Gastroesophageal sphincter (tissue), 4 donors: ENCODE measurements around the gene GATAD1. TPM values are rescaled to one million over a fixed set of nuclear protein-coding genes. Genes with fewer than 3 reads are reported as not detected.
"Not testable (repeated sequence)": the region's sequence is repeated elsewhere in the genome, so short reads cannot be mapped to it uniquely, and the experiment has no call there.

Source experiments
- ATAC-seq: fragments of 150-250 bp; one replicate; pipeline ENCODE4 v1.9.1; 2016; ENCODE audit warnings: mild to moderate bottlenecking, moderate library complexity
- H3K27ac ChIP-seq, 4 donors: fragments of 200-600 bp; sonication (generic) in 3 of 4; 1 replicate in 3 of 4; 2 replicates in 1 of 4; pipeline ENCODE4 v1.5.1; 2016 to 2019
- H3K27me3 ChIP-seq: fragments of 200-600 bp; sonication (generic); one replicate; pipeline ENCODE4 v1.5.1; 2019
- H3K36me3 ChIP-seq, 2 donors: fragments of 200-600 bp; sonication (generic); one replicate each; pipeline ENCODE4 v1.5.1; 2019; ENCODE audit warnings: control low read depth in 1 of 2
- H3K4me1 ChIP-seq, 3 donors: fragments of 200-600 bp; sonication (generic); 1 replicate in 2 of 3; 2 replicates in 1 of 3; pipeline ENCODE4 v1.5.1; 2016 to 2019; ENCODE audit warnings: control low read depth in 2 of 3
- H3K4me3 ChIP-seq, 2 donors: fragments of 200-600 bp; sonication (generic); one replicate each; pipeline ENCODE4 v1.5.1; 2019; ENCODE audit warnings: mild to moderate bottlenecking in 1 of 2, moderate library complexity in 1 of 2
- H3K9me3 ChIP-seq, 3 donors: fragments of 200-600 bp; sonication (generic); one replicate each; pipeline ENCODE4 v1.5.1; 2017 to 2019; ENCODE audit warnings: control low read depth in 2 of 3
- CTCF ChIP-seq, 4 experiments: fragments of 200-600 bp in 2 of 4; fragments of 450-650 bp in 2 of 4; sonication (generic) in 1 of 4; IDR thresholded peaks; one replicate each; pipeline ENCODE4 v1.5.1; 2017 to 2019; ENCODE audit warnings: antibody characterized with exemption in 4 of 4, mild to moderate bottlenecking in 2 of 4, moderate library complexity in 2 of 4
- EP300 ChIP-seq: sonication (generic); formaldehyde crosslinking; IDR thresholded peaks from one replicate; pipeline ENCODE4 v1.6.1; 2017; ENCODE audit warnings: antibody characterized with exemption, mild to moderate bottlenecking
- POLR2A ChIP-seq, 2 donors: fragments of 450-650 bp; IDR thresholded peaks; one replicate each; pipeline ENCODE4 v1.6.1; 2017; ENCODE audit warnings: antibody characterized with exemption in 2 of 2, mild to moderate bottlenecking in 2 of 2, moderate library complexity in 1 of 2
- POLR2AphosphoS5 ChIP-seq: sonication (generic); formaldehyde crosslinking; IDR thresholded peaks from one replicate; pipeline ENCODE4 v1.6.1; 2017; ENCODE audit warnings: antibody characterized with exemption
- WGBS, 2 donors: methylation state at CpG; one replicate each; pipeline ENCODE4 v1.1.5; 2018; ENCODE audit warnings: low coverage in 1 of 2; 5-methylcytosine and 5-hydroxymethylcytosine counted together
- total RNA-seq, 4 donors: library from RNA; depleted of rRNA; stranded (reverse); fragments of >200 nt; gene quantifications; one replicate each; pipeline ENCODE4 v1.1.0, GENCODE V29; 2016

GATAD1 gene
- total RNA-seq, 4 donors from 2014 or later = 25.5 to 57.7 (median 32.2) TPM

GRCh38 chr7:92461027-92462003 lies 14.0 kb downstream of the GATAD1 start:
- Histone ChIP-seq H3K4me3 (no peak overlapping the region), H3K4me1 (no peaks in the 10 kb centered on the region), H3K27me3 (no peaks in the 10 kb centered on the region), H3K27ac (no peak overlapping the region), H3K9me3 (no peaks in the 10 kb centered on the region), H3K36me3 (peaks cover 2 to 64% of the 10 kb centered on the region in 2 donors)
- ATAC-seq = no peak
- 68 to 73% methylated on average over 6 to 8 of the region's 8 CpGs for WGBS, 2 donors
- TF ChIP-seq CTCF (IDR thresholded peaks at IDR 0.05) = peak in 2 of 4 experiments; percentile 8 to 46
- TF ChIP-seq POLR2A (IDR thresholded peaks at IDR 0.05) = no peak

DNA sequence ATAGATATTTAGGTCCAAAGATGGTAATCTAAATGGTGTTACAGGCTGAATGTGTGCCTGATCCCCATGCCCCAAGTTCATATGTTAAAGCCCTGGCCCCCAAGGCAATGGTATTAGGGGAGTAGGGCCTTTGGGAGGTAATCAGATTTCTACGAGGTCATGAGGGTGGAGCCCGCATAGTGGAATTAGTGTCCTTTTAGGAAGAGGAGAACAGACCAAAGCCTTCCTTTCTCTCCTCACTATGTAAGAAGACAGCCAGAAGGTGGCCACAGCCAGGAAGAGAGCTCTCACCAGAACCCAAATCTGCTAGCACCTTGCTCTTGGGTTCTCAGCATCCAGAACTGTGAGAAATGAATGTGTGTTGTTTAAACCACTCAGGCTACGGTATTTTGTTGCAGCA lies 15.3 kb downstream of the GATAD1 start:
- no peaks in the 10 kb centered on the region for H3K27me3 ChIP-seq
- ATAC-seq = no peak
- TF ChIP-seq POLR2A (IDR thresholded peaks at IDR 0.05) (no peak), CTCF (IDR thresholded peaks at IDR 0.05) (no peak), EP300 (no peak), POLR2AphosphoS5 (no peak)
- no peaks in the 10 kb centered on the region for H3K9me3 ChIP-seq
- H3K27ac ChIP-seq = no peak overlapping the region
- H3K36me3 ChIP-seq = peaks cover 0 to 64% of the 10 kb centered on the region in 2 donors
- H3K4me3 ChIP-seq = no peak overlapping the region
- 92 to 96% methylated on average over 3 of the region's 3 CpGs for WGBS, 2 donors
- H3K4me1 ChIP-seq = no peaks in the 10 kb centered on the region

DNA sequence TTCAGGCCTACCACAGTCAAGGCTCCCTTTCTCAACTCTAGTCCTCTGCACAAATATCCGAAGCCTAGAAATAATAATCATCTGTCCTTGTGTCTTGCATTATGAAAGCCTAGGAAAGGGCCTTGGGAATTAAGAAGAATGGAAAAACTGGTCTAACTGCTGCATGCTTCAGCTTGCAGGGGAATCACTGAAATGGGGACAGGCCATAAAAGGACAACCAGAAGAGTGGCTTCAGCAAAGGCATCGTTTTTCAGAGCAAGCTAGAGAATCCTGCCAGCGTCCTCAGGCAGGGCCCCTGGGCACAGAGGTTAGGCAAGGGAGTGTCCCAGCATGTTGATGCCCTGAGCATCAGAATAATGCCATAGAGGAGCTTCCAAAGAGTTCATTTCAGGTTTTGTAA lies 17.2 kb downstream of the GATAD1 start:
- no peaks in the 10 kb centered on the region for H3K27me3 ChIP-seq
- H3K4me1 ChIP-seq = no peaks in the 10 kb centered on the region
- no peak for ATAC-seq
- no peaks in the 10 kb centered on the region for H3K9me3 ChIP-seq
- H3K4me3 ChIP-seq = no peak overlapping the region
- WGBS, 2 donors = 47 to 72% methylated on average over 2 of the region's 3 CpGs
- H3K27ac ChIP-seq = no peak overlapping the region
- no peak for TF ChIP-seq POLR2A (IDR thresholded peaks at IDR 0.05)
- no peak for TF ChIP-seq POLR2AphosphoS5
- TF ChIP-seq CTCF (IDR thresholded peaks at IDR 0.05) = no peak
- TF ChIP-seq EP300 = no peak
- H3K36me3 ChIP-seq = peaks cover 0 to 56% of the 10 kb centered on the region in 2 donors

- no peaks in the 10 kb centered on the region for H3K4me1 ChIP-seq
- no peak for ATAC-seq
- H3K27me3 ChIP-seq = no peaks in the 10 kb centered on the region
- H3K9me3 ChIP-seq = no peaks in the 10 kb centered on the region
- H3K27ac ChIP-seq = no peak overlapping the region
- peaks cover 0 to 74% of the 10 kb centered on the region in 2 donors for H3K36me3 ChIP-seq
- H3K4me3 ChIP-seq = no peak overlapping the region
- 71 to 100% methylated on average over 1 to 2 of the region's 2 CpGs for WGBS, 2 donors
- TF ChIP-seq CTCF (IDR thresholded peaks at IDR 0.05) = no peak
- no peak for TF ChIP-seq POLR2AphosphoS5
- no peak for TF ChIP-seq EP300
- no peak for TF ChIP-seq POLR2A (IDR thresholded peaks at IDR 0.05)
These were observed 19.4 kb downstream of the GATAD1 start for GRCh38 chr7:92466682-92467081.

DNA sequence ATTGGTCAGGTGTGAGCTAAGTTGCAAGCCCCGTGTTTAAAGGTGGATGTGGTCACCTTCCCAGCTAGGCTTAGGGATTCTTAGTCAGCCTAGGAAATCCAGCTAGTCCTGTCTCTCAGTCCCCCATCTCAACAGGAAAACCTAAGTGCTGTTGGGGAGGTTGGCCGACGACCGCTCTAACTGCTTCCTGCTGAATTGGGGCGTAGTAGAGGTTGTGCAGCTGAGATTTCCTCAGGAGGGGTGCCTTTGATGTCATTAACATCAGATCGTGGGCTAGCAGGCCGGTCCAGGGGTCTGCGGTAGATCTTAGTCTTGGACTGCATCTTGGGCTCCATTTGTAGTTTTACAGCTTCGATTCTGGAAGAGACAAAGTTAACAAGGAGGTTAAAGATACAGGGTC lies 21.3 kb downstream of the GATAD1 start:
- H3K27ac ChIP-seq, H3K4me1 ChIP-seq, ATAC-seq, H3K27me3 ChIP-seq, H3K9me3 ChIP-seq, H3K4me3 ChIP-seq: not testable (repeated sequence)
- 73 to 100% methylated on average over 2 of the region's 9 CpGs for WGBS, 2 donors
- peaks cover 0 to 81% of the 10 kb centered on the region in 2 donors for H3K36me3 ChIP-seq

DNA sequence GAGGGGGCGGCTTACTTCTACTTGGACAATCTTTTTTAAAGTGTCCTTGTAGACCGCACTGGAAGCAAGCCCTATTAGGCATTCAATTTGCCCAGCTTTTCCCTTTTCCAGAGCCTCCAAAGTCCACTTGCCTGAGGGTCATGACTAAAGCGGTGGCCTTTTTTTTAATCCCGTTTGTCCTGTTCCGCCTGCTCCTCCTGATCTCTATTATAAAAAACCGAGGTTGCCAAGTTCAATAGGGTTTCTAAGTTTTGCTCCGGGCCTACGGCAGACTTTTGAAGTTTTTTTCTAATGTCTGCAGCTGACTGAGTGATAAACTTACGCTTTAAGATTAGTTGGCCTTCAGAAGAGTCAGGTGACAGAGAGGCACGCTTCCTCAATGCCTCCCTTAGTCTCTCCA lies 26.7 kb downstream of the GATAD1 start:
- not testable (repeated sequence) for H3K27ac ChIP-seq, H3K4me1 ChIP-seq, H3K4me3 ChIP-seq, ATAC-seq, H3K27me3 ChIP-seq, H3K9me3 ChIP-seq
- peaks cover 0 to 85% of the 10 kb centered on the region in 2 donors for H3K36me3 ChIP-seq
- 87 to 92% methylated on average over 7 to 10 of the region's 10 CpGs for WGBS, 2 donors

GRCh38 chr7:92475261-92475770 lies 28.0 kb downstream of the GATAD1 start:
- peaks cover 0 to 81% of the 10 kb centered on the region in 2 donors for H3K36me3 ChIP-seq
- not testable (repeated sequence) for H3K27me3 ChIP-seq, H3K4me3 ChIP-seq, H3K27ac ChIP-seq, H3K9me3 ChIP-seq, H3K4me1 ChIP-seq, ATAC-seq
- WGBS, 2 donors = 87 to 93% methylated on average over 8 to 10 of the region's 12 CpGs

DNA sequence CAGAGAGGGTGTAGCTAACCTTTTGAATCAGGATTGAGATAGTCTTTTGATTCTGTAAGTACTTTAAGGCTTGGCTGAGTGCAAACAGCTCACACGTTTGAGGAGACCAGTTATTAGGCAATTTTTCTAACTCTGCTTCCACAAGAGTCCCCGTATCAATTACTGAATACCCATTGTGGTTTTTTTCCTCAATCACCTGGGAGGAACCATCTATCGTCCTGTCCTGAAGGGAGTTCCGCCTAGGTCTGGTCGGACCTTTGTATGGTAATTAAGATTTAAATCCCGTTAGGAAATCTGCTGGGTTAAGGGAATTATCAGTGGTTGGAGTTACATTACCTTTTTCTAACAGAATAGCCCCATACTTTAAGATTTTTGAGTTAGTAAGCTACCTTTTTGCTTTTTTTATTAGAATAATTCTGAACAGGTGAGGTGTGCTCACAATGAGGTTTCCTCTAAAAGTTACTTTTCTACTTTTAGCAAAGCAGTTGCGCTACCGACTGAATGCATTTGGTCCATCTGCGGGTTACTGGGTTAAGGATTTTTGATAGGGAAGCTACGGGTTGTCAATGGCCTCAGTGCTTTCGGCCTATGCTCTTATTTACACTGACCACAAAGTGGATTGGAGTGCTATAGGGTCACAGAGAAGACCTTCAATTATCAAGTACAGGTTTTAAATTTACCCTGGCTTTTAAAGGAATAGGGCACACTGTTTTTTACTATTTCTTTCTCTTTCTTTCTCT lies 28.7 kb downstream of the GATAD1 start:
- 87 to 90% methylated on average over 4 to 11 of the region's 11 CpGs for WGBS, 2 donors
- not testable (repeated sequence) for H3K9me3 ChIP-seq, H3K4me1 ChIP-seq, H3K27me3 ChIP-seq, ATAC-seq, H3K27ac ChIP-seq, H3K4me3 ChIP-seq
- peaks cover 0 to 74% of the 10 kb centered on the region in 2 donors for H3K36me3 ChIP-seq
